Measurements from ENCODE around the gene NR3C1.
"Not testable (repeated sequence)": the region's sequence is repeated elsewhere in the genome, so short reads cannot be mapped to it uniquely, and the experiment has no call there.

NR3C1 gene

DNA sequence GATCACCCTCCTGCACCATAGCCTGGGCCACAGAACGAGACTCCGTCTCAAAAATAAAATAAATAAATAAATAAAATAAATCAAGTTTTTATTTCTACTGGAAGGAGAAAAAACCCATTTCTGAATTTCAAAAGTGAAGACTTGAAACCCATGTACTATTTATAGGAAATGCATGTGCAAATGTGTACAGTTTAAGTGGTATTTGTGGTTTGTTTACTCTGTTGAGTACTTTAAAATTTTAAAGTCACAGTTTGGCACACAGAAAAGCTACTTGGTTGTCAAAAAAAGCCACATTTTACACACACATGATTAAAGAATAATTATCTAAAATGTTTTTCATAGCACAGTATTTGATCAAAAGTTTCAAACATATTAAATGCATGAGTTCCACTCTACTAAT, 43.6 kb downstream of the NR3C1 start:
- DNase-seq, result no peak

- DNase-seq, result no peak
These were observed 46.5 kb downstream of the NR3C1 start for GRCh38 chr5:143356855-143357583.

GRCh38 chr5:143355710-143356109, 47.8 kb downstream of the NR3C1 start:
- DNase-seq, result peak in 1 of 2 experiments; percentile 57

DNA sequence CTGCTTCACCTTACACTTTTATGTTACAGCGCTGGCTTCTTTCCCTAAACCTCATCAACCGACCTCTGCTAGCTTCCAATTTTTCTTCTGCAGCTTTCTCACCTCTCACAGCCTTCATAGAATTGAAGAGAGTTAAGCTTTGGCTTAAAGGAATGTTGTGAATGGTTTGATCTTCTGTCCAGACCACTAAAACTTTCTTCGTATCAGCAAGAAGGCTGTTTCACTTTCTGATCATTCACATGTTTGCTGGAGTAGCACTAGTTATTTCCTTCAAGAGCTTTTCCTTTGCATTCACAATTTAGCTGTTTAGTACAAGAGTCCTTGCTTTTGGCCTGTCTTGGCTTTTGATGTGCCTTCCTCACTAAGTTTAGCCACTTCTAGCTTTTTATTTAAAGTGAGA, 49.5 kb downstream of the NR3C1 start:
- no peak for DNase-seq

GRCh38 chr5:143352691-143353090, 50.8 kb downstream of the NR3C1 start:
- DNase-seq, result peak; percentile 3 to 15

DNA sequence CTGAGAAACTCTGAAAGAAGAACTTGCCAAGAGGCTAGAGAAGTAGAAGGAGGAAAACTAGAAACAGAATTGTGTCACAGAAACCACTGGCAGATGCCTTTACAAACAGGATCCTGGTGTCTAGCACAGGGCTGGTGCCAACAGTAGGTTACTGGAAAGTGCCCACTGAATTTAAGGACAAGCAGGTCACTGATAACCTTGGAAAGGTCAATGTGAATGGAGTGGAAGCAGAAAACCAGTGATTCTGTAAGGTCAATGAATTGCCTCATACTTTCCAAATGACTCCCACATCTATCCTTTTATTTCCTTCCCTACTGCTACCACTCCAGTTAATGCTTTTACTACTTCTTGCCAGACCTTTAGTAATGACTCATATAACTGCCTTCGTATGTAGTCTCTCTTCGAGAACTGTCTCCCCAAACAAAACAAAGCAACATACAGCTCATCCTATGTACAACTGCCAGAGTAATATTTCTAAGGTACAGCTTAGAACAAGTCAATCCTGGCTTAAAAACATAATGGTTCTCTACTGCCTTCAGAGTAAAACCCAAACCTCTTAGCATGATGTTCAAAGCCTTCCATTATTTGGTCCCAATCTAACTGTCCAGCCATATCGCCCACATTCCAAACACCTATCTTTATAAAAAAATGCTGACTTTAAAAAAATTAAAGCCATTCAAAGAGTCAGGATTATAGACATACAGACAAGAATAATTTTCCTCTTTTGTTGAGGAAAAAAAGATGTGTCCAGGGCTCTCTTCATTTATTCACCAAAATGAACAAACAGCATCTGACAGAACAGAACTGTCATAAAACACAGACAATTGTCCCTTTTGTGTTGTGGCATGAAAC, 52.5 kb downstream of the NR3C1 start:
- no peak for DNase-seq

- no peak for DNase-seq
These were observed 53.1 kb downstream of the NR3C1 start for GRCh38 chr5:143350341-143350740.

DNA sequence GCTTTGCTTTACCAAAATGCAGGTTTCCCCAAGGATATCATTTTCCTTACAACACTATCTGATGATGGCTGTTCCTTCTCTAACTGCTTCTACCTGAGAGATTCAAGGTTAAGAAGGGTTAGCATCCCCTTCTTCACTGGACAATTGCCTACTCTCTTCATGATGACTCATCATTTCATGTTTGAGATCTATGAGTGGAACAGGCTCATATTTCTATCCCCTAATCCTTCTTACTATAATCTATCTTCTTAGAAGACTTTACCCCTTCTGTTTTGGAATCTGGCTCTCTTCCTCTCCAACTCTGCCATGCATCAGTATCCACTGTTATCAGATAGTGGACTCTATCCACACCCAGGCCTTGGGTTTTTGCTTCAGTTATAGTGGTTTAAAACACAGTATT, 54.3 kb downstream of the NR3C1 start:
- no peak for DNase-seq

GRCh38 chr5:143347698-143348344, 55.7 kb downstream of the NR3C1 start:
- DNase-seq, result no peak

DNA sequence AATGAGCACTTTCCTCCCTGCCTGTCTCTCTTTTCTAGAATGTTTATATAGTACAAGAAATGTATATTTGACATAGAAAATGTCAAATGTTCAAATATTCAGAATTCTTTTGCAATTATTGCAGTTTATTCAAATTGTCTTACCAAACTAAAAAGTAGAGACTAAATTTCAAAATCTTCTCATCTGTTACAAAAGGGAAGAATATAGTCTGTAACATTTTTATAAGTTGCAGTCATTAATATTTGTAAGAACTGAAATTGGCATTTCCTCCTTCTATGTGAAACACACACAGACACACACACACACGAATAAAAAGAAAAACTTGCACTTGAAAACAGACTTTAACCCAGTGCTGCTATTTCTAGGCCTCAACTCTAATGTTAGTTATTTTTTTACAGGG, 56.4 kb downstream of the NR3C1 start:
- DNase-seq, result no peak

GRCh38 chr5:143345671-143346440, 57.6 kb downstream of the NR3C1 start:
- no peak for DNase-seq

GRCh38 chr5:143343042-143343441, 60.4 kb downstream of the NR3C1 start:
- DNase-seq, result no peak

GRCh38 chr5:143342607-143343006, 60.9 kb downstream of the NR3C1 start:
- DNase-seq, result no peak

- DNase-seq, result no peak
These were observed 61.5 kb downstream of the NR3C1 start for GRCh38 chr5:143341807-143342570.

- DNase-seq, result no peak
These were observed 62.4 kb downstream of the NR3C1 start for GRCh38 chr5:143340891-143341685.

GRCh38 chr5:143338658-143339366, 64.7 kb downstream of the NR3C1 start:
- DNase-seq, result no peak

GRCh38 chr5:143337946-143338345, 65.5 kb downstream of the NR3C1 start:
- no peak for DNase-seq

DNA sequence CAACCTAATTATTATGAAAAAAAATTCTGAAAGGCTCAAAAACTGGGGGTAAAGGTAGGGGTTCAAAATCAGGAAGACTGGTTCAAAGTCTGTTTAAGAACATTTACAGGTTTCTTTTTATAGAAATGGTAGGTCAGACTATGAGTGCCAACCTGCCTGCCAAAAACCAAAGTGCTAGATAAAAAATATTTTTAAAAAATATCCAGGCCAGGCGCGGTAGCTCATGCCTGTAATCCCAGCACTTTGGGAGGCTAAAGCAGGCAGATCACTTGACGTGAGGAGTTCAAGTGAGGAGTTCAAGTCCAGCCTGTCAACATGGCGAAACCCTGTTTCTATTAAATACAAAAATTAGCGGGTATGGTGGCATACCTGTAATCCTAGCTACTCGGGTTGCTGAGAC, 67.0 kb downstream of the NR3C1 start:
- DNase-seq, result no peak

GRCh38 chr5:143334903-143335302, 68.6 kb downstream of the NR3C1 start:
- DNase-seq, result no peak

DNA sequence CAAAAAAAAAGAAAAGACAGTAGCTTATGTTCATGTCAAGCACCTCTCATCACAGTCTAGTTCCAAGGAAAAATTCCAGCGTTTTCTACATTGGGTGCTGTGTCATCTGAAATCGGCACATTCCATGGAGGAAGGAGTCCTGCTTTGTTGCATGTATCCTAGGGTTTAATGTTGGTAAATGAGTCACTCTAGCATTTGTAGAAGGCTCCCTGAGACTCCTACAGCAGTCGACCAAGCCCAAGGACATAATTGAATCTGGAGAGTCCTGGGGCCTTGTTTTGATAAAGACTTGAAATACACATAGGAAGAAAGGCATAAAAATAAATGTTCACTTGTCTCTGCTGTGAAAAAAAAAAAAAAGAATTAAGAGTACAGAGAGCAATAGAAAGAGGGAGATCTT, 69.1 kb downstream of the NR3C1 start:
- not testable (repeated sequence) for DNase-seq

- DNase-seq, result no peak
These were observed 71.5 kb downstream of the NR3C1 start for GRCh38 chr5:143331956-143332355.

Data from stimulated activated CD4-positive, alpha-beta T cell treated with anti-CD3 and anti-CD28 coated beads, Interleukin-4, amount 100 ng/mL, for 4 hours (primary cell).